ENCODE measurements around the gene ADH7. TPM values are rescaled to one million over a fixed set of nuclear protein-coding genes. Genes with fewer than 3 reads are reported as not detected.

The ADH7 gene
- total and polyA plus RNA-seq, 2 of the 8 experiments (the other 6 are each of a cell fraction or from before 2014, with no cell fraction given): not detected

GRCh38 chr4:99457676-99458075 lies 22.5 kb upstream of the ADH7 start:
- Histone ChIP-seq H3K23ac (ENCODE audit: insufficient read length) (no peak overlapping the region), H2BK12ac (ENCODE audit: low read depth, low read length) (no peak overlapping the region), H4K91ac (replicated peaks; ENCODE audit: insufficient read length, low read length) (no peak overlapping the region), H4K5ac (ENCODE audit: insufficient read length, low read depth, low read length) (no peak overlapping the region), H3K4ac (replicated peaks; ENCODE audit: insufficient read length, low read depth, low read length) (no peak overlapping the region), H3K4me1 (replicated peaks in 1 of 4; ENCODE audit: control insufficient read depth in 3 of 4, insufficient read depth in 4 of 4, low read length in 3 of 4) (no peaks in the 10 kb centered on the region; a peak in 1 of 7 replicates), H2BK120ac (replicated peaks; ENCODE audit: low read depth, low read length) (no peak overlapping the region), H3K56ac (replicated peaks; ENCODE audit: insufficient read length, low read depth, low read length) (no peak overlapping the region), H3K14ac (ENCODE audit: insufficient read length) (no peak overlapping the region), H3K4me2 (ENCODE audit: insufficient read depth in 1 of 2, low read depth in 2 of 2, low read length in 2 of 2) (no peak overlapping the region), H3K79me1 (ENCODE audit: low read depth, low read length) (no peaks in the 10 kb centered on the region), H3K27me3 (replicated peaks in 1 of 4; ENCODE audit: control insufficient read depth in 3 of 4, extremely low read depth in 1 of 4, insufficient read depth in 3 of 4, low read length in 3 of 4) (no peaks in the 10 kb centered on the region), H3K9me3 (ENCODE audit: insufficient read depth in 2 of 2, low read depth in 1 of 2, low read length in 1 of 2) (no peaks in the 10 kb centered on the region), H2BK5ac (ENCODE audit: low read depth, low read length) (no peak overlapping the region), H3K36me3 (ENCODE audit: control insufficient read depth in 2 of 4, insufficient read depth in 4 of 4, low read length in 3 of 4) (no peaks in the 10 kb centered on the region), H4K8ac (ENCODE audit: extremely low read depth, insufficient read depth, low read length) (no peak overlapping the region), H3K18ac (ENCODE audit: extremely low read depth, low read length) (no peak overlapping the region), H3K4me3 (ENCODE audit: extremely low read depth in 1 of 4, insufficient read depth in 2 of 4, low read depth in 3 of 4, low read length in 4 of 4) (no peak overlapping the region), H3K23me2 (ENCODE audit: low read depth, low read length) (no peaks in the 10 kb centered on the region), H3K9ac (replicated peaks in 1 of 4; ENCODE audit: extremely low read depth in 1 of 4, low read depth in 3 of 4, low read length in 3 of 4) (no peak overlapping the region), H2AK5ac (ENCODE audit: low read depth, low read length) (no peak overlapping the region), H3K27ac (ENCODE audit: low read depth, low read length) (no peak overlapping the region), H2BK15ac (ENCODE audit: low read length) (no peak overlapping the region), H4K20me1 (replicated peaks in 1 of 2; ENCODE audit: control insufficient read depth in 1 of 2, insufficient read depth in 2 of 2, low read length in 2 of 2) (no peaks in the 10 kb centered on the region), H2AFZ (ENCODE audit: low read length) (no peak overlapping the region), H2BK20ac (ENCODE audit: low read length) (no peak overlapping the region), H3K79me2 (ENCODE audit: control insufficient read depth in 1 of 2, insufficient read depth in 2 of 2, low read length in 2 of 2) (no peaks in the 10 kb centered on the region)
- DNase-seq (ENCODE audit: low read depth in 1 of 2, low spot score in 2 of 2) (no peak), FAIRE-seq (no peak)
- ChIA-PET CTCF (ENCODE audit: partially characterized antibody) (interaction anchor here (1.2 to 10.0 kb wide), 7 partner anchors 14 to 358 kb away, joined by 3 to 99 read pairs (median 4); no protein-coding TSS in a partner anchor), POLR2A (ENCODE audit: partially characterized antibody) (interaction anchor here (0.9 to 1.2 kb wide), 2 partner anchors 12 to 369 kb away, joined by 3 read pairs; partner anchors contain the start of gene ADH5)
- TF ChIP-seq TBP (IDR thresholded peaks at IDR 0.05; ENCODE audit: low read depth, low read length) (no peak), SIRT6 (IDR thresholded peaks at IDR 0.05; ENCODE audit: low read length) (no peak), HDAC2 (IDR thresholded peaks at IDR 0.05; ENCODE audit: borderline replicate concordance in 1 of 2, low read depth in 2 of 2, low read length in 2 of 2) (no peak), BACH1 (IDR thresholded peaks at IDR 0.05; ENCODE audit: low read length) (no peak), NRF1 (IDR thresholded peaks at IDR 0.05; ENCODE audit: low read depth, low read length) (no peak), EP300 (IDR thresholded peaks at IDR 0.05; ENCODE audit: borderline replicate concordance in 1 of 2, low read depth in 2 of 2, low read length in 2 of 2) (no peak), SAP30 (IDR thresholded peaks at IDR 0.05; ENCODE audit: insufficient read depth, insufficient replicate concordance, low read length) (no peak), TAF7 (optimal IDR thresholded peaks at IDR 0.05; ENCODE audit: borderline replicate concordance, low read depth, low read length) (no peak), RAD21 (IDR thresholded peaks at IDR 0.05 in 1 of 2, conservative IDR thresholded peaks at IDR 0.05 in 1 of 2; ENCODE audit: low read depth in 2 of 2, low read length in 2 of 2) (no peak)

Data from H1 (cell line).